Measurements from ENCODE around the gene GNPAT.
A peak's percentile ranks its signal among the peaks of the same experiment; 100 is the strongest.

Gene GNPAT

GRCh38 chr1:231213831-231214573 is 27.0 kb upstream of the GNPAT start:
- no peak for TF ChIP-seq CTCF (IDR thresholded peaks at IDR 0.05; ENCODE audit: insufficient read depth, low read depth, low read length, missing control alignments)
- no peak for DNase-seq (ENCODE audit: low read depth)
- H3K4me3 ChIP-seq (ENCODE audit: low read depth, low read length), result no peak overlapping the region

- H3K4me3 ChIP-seq (ENCODE audit: low read depth, low read length), result no peak overlapping the region
- TF ChIP-seq CTCF (IDR thresholded peaks at IDR 0.05; ENCODE audit: insufficient read depth, low read depth, low read length, missing control alignments), result no peak
- peak; percentile 17 for DNase-seq (ENCODE audit: low read depth)
These were observed 25.9 kb upstream of the GNPAT start for GRCh38 chr1:231214918-231215680.

- no peak for DNase-seq (ENCODE audit: low read depth)
- H3K4me3 ChIP-seq (ENCODE audit: low read depth, low read length), result no peak overlapping the region
- no peak for TF ChIP-seq CTCF (IDR thresholded peaks at IDR 0.05; ENCODE audit: insufficient read depth, low read depth, low read length, missing control alignments)
These were observed 25.2 kb upstream of the GNPAT start for GRCh38 chr1:231215681-231216385.

- TF ChIP-seq CTCF (IDR thresholded peaks at IDR 0.05; ENCODE audit: insufficient read depth, low read depth, low read length, missing control alignments), result no peak
- H3K4me3 ChIP-seq (ENCODE audit: low read depth, low read length), result no peak overlapping the region
- no peak for DNase-seq (ENCODE audit: low read depth)
These were observed 24.5 kb upstream of the GNPAT start for GRCh38 chr1:231216498-231216897.

- TF ChIP-seq CTCF (IDR thresholded peaks at IDR 0.05; ENCODE audit: insufficient read depth, low read depth, low read length, missing control alignments), result no peak
- no peak for DNase-seq (ENCODE audit: low read depth)
- H3K4me3 ChIP-seq (ENCODE audit: low read depth, low read length), result no peak overlapping the region
These were observed 24.0 kb upstream of the GNPAT start for GRCh38 chr1:231217056-231217455.

GRCh38 chr1:231218078-231218477 is 22.9 kb upstream of the GNPAT start:
- H3K4me3 ChIP-seq (ENCODE audit: low read depth, low read length), result no peak overlapping the region
- TF ChIP-seq CTCF (IDR thresholded peaks at IDR 0.05; ENCODE audit: insufficient read depth, low read depth, low read length, missing control alignments), result no peak
- DNase-seq (ENCODE audit: low read depth), result no peak
